ENCODE results near the gene FOXI1.

FOXI1 gene

DNA sequence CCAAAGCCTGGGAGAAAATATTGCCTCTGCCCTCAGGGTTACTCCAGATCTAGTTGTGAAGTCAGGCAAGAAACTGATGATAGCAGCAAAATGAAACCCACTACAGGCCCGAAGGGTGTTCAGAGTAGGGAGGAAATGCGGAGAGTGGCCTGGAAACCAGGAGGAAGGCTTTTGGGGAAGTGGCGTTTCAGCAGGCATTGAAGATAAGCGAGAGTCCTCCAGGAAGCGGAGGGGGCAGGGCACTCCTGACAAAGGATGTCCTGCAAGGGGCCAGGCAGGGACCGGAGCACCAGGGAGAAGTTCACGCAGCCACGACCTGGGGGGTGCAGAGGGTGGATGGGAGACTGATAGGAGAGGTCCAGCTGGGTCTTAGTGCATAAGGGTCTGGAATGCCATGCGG, 7.8 kb upstream of the FOXI1 start:
- Histone ChIP-seq H3K4me3 (ENCODE audit: low read length) (no peak overlapping the region), H3K27me3 (ENCODE audit: insufficient read depth, low read length) (no peaks in the 10 kb centered on the region), H3K4me1 (ENCODE audit: insufficient read depth, low read length) (no peaks in the 10 kb centered on the region), H3K36me3 (ENCODE audit: insufficient read depth, low read depth, low read length) (no peaks in the 10 kb centered on the region), H3K9ac (ENCODE audit: low read depth, low read length) (no peak overlapping the region), H3K27ac (ENCODE audit: low read length) (no peak overlapping the region), H3K9me3 (ENCODE audit: insufficient read depth, low read depth, low read length) (no peaks in the 10 kb centered on the region)

DNA sequence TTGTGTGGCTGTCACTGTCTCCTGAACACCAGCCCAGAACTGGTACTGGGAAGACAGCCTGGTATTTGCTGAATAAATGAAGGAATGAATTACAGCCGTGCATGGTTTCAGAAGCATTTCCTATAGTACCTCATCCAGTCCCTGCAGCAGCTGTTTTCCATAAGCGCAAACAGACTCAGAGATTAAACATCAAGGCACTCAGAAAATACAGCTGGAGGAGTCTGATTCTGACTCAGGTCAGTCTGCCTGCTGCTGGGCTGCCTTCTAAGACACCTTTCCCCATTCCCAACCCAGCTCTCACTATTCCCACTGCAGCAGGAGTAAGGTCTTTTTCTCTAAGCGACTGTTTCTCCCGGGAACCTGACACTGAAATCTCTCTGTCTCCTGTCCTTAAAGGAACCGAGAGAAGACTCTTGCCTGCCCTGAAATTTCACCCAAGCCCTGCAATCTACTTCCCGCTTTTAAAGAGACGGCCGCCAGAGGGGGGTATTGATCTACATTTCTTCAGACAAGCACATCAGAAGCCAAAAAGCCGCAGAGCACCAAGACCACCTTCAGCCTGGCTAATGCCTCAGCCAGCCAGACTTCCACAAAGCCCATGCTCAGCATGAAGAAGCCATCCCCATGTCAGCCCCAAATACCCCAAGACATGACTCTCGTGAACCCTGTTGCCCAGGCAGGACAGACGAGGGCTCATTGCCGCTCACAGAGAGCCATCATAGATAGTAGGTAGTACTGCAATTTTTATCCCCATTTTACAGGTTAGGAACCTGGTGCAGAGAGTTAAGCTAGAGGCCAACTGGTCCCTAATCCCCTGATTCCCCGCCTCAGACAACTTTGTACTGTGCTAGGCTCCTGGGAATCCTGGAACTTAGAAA, 5.4 kb upstream of the FOXI1 start:
- Histone ChIP-seq H3K9ac (ENCODE audit: low read depth, low read length) (no peak overlapping the region), H3K9me3 (ENCODE audit: insufficient read depth, low read depth, low read length) (no peaks in the 10 kb centered on the region), H3K36me3 (ENCODE audit: insufficient read depth, low read depth, low read length) (no peaks in the 10 kb centered on the region), H3K27me3 (ENCODE audit: insufficient read depth, low read length) (no peaks in the 10 kb centered on the region), H3K4me1 (ENCODE audit: insufficient read depth, low read length) (no peaks in the 10 kb centered on the region), H3K4me3 (ENCODE audit: low read length) (no peak overlapping the region), H3K27ac (ENCODE audit: low read length) (no peak overlapping the region)

DNA sequence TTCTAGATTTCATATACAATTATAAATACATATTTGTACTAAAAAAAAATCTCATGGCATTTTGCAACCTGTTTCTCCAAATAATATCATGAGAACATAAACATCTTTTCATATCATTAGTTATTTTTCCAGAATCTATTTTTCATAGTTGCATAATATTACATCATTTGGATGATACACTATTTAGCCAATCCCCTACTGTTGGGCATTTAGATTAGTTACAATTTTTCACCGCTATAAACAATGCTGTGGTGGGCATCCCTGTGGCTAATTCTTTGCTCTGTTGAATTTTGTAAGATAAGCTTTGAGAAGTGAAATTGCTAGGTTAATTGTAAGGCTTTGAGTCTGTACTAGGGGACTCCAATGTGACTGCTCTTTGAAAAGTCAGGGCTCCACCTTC, 2.2 kb upstream of the FOXI1 start:
- Histone ChIP-seq H3K27ac (ENCODE audit: low read length) (no peak overlapping the region), H3K9ac (ENCODE audit: low read depth, low read length) (no peak overlapping the region), H3K36me3 (ENCODE audit: insufficient read depth, low read depth, low read length) (no peaks in the 10 kb centered on the region), H3K4me3 (ENCODE audit: low read length) (no peak overlapping the region), H3K4me1 (ENCODE audit: insufficient read depth, low read length) (no peaks in the 10 kb centered on the region), H3K27me3 (ENCODE audit: insufficient read depth, low read length) (peaks cover 20% of the 10 kb centered on the region), H3K9me3 (ENCODE audit: insufficient read depth, low read depth, low read length) (no peaks in the 10 kb centered on the region)

DNA sequence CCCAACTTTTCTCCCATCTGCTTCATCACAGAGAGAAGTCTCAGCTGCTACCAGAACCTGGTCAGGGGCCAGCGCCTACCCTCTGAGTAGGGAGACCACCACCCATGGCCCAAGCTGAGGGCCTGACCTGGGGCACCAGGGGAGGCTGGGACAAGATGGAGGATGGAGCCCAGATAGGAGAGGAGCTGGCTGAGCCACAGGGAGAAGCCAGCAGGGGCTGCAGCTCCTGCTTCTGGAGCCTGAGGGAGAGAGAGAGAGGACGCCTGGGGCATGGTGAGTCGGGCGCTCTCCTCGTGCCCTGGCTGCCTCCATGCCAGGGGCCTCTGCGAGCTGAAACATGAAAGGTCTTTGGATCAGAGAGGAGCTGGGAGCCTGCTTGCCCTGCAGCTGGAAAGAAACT, 1.4 kb upstream of the FOXI1 start:
- Histone ChIP-seq H3K27me3 (ENCODE audit: insufficient read depth, low read length) (peaks cover 29% of the 10 kb centered on the region), H3K9ac (ENCODE audit: low read depth, low read length) (no peak overlapping the region), H3K27ac (ENCODE audit: low read length) (no peak overlapping the region), H3K4me1 (ENCODE audit: insufficient read depth, low read length) (peaks cover 2% of the 10 kb centered on the region; the same call in 1 of the 2 replicates), H3K36me3 (ENCODE audit: insufficient read depth, low read depth, low read length) (no peaks in the 10 kb centered on the region), H3K4me3 (ENCODE audit: low read length) (no peak overlapping the region), H3K9me3 (ENCODE audit: insufficient read depth, low read depth, low read length) (no peaks in the 10 kb centered on the region)

DNA sequence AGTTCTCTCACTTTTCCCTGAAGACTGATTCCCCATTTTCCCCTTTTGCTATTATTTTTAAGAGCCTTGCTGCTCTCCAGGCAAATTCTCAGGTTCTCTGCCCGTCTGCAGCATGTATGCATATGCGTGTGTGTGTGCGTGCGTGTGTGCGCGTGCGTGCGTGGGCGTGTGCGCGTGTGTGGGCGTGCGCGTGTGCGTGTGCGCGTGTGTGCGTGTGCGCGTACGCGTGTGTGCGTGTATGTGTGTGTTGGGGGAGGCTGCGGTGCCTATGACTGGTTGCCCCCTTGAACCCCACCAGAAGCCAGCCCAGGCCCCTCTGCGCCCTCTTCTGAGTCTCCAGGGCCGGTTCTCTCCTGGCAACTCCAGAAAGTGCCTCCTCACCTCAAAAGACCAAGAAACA, 987 bp upstream of the FOXI1 start:
- no peak overlapping the region for H3K4me3 ChIP-seq (ENCODE audit: low read length)
- no peak overlapping the region for H3K27ac ChIP-seq (ENCODE audit: low read length)
- peaks cover 4% of the 10 kb centered on the region; the same call in 1 of the 2 replicates for H3K4me1 ChIP-seq (ENCODE audit: insufficient read depth, low read length)
- peaks cover 29% of the 10 kb centered on the region for H3K27me3 ChIP-seq (ENCODE audit: insufficient read depth, low read length)
- no peaks in the 10 kb centered on the region for H3K9me3 ChIP-seq (ENCODE audit: insufficient read depth, low read depth, low read length)
- H3K36me3 ChIP-seq (ENCODE audit: insufficient read depth, low read depth, low read length): no peaks in the 10 kb centered on the region
- H3K9ac ChIP-seq (ENCODE audit: low read depth, low read length): no peak overlapping the region

DNA sequence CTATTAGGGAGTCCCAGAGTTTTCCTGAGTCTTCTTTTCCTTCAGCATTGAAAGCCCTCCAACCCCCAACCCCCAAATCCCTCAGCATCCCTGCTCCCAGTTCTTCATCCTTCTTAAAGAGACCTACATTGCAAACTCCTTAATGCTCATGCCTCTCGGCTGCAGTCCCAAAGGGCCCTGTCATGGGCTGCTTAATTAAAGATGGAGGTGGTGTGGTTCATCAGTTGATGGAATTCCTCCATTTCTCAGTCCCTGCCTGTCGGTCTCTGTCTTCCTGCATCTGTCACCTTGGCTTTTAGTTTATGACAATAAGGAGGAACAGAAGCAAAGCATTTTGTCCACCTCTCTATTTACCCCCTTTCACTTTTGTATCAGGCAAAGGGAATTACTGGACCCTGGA, 2.0 kb downstream of the FOXI1 start:
- Histone ChIP-seq H3K36me3 (ENCODE audit: insufficient read depth, low read depth, low read length) (no peaks in the 10 kb centered on the region), H3K9me3 (ENCODE audit: insufficient read depth, low read depth, low read length) (no peaks in the 10 kb centered on the region), H3K27ac (ENCODE audit: low read length) (no peak overlapping the region), H3K4me3 (ENCODE audit: low read length) (no peak overlapping the region), H3K9ac (ENCODE audit: low read depth, low read length) (no peak overlapping the region), H3K4me1 (ENCODE audit: insufficient read depth, low read length) (peaks cover 4% of the 10 kb centered on the region; the same call in 1 of the 2 replicates), H3K27me3 (ENCODE audit: insufficient read depth, low read length) (peaks cover 55% of the 10 kb centered on the region)

DNA sequence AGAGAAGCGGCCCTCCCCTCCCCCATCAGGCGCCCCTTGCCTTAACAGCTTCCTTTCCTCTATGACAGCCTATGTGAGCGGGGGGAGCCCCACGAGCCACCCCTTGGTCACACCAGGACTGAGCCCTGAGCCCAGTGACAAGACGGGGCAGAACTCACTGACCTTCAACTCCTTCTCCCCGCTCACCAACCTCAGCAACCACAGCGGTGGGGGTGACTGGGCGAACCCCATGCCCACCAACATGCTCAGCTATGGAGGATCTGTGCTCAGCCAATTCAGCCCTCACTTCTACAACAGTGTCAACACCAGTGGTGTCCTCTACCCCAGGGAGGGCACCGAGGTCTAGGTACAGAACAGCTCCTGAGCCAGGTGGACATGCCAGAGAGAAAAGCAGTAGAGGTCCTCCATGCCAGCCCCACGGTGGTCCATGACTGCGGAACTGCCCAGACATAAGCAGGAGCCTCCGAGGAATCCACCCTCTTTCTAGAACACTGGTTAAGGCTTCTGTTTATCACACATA, 2.6 kb downstream of the FOXI1 start:
- Histone ChIP-seq H3K27me3 (ENCODE audit: insufficient read depth, low read length) (peaks cover 55% of the 10 kb centered on the region), H3K36me3 (ENCODE audit: insufficient read depth, low read depth, low read length) (no peaks in the 10 kb centered on the region), H3K9ac (ENCODE audit: low read depth, low read length) (no peak overlapping the region)

DNA sequence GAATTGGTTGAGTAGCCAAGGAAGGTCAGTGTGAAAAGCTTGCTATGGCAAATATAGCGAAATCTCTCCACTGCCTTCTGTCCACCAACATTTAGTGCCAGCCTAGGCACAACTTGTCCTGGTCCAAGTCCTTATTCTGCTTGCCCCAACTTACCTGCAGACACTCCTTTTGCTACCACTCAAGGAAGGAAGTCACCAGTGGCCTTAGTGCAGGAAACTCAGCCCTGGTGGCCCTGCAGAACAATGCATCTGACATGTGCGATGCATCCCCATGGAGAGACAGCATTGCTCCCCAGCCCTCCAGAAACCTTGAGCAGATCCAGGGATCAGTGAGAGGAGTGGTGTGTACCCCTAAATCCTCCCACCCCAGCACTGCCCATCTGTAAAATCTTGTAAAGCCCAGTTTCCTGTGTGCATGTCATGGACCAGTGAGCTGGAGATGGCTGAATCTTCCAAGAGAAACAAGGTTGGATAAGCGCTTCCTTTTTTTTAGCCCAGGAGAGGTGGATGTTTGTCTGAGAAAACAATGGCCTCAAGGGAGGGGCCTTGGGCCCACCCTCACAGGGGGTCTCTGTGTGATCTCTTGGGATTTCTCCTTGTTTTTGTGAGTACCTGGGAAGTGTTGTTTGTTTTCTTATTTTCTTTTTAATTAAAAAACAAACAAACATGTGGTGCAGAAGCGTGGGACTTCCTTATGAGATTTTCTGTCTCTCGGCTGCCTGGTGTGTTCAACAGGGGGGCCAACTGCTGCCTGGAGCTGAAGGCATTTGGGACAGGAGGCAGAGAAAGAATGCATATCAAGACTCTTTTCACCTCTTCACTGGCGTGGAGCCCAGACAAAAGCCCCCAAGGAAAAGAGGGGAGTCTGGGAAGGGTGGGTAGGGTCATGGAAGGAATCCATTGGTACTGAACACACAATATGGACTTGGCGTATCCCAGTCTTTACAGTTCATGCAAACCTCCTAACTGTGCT, 3.6 kb downstream of the FOXI1 start:
- Histone ChIP-seq H3K36me3 (ENCODE audit: insufficient read depth, low read depth, low read length) (no peaks in the 10 kb centered on the region), H3K27ac (ENCODE audit: low read length) (no peak overlapping the region), H3K27me3 (ENCODE audit: insufficient read depth, low read length) (peaks cover 55% of the 10 kb centered on the region), H3K4me3 (ENCODE audit: low read length) (no peak overlapping the region), H3K4me1 (ENCODE audit: insufficient read depth, low read length) (peaks cover 9% of the 10 kb centered on the region; the same call in 1 of the 2 replicates), H3K9me3 (ENCODE audit: insufficient read depth, low read depth, low read length) (no peaks in the 10 kb centered on the region), H3K9ac (ENCODE audit: low read depth, low read length) (no peak overlapping the region)

More for the DNA sequence above, 2.6 kb downstream of the FOXI1 start:
- Histone ChIP-seq H3K9me3 (ENCODE audit: insufficient read depth, low read depth, low read length) (no peaks in the 10 kb centered on the region), H3K27ac (ENCODE audit: low read length) (no peak overlapping the region), H3K4me3 (ENCODE audit: low read length) (no peak overlapping the region), H3K4me1 (ENCODE audit: insufficient read depth, low read length) (peaks cover 9% of the 10 kb centered on the region; the same call in 1 of the 2 replicates)

DNA sequence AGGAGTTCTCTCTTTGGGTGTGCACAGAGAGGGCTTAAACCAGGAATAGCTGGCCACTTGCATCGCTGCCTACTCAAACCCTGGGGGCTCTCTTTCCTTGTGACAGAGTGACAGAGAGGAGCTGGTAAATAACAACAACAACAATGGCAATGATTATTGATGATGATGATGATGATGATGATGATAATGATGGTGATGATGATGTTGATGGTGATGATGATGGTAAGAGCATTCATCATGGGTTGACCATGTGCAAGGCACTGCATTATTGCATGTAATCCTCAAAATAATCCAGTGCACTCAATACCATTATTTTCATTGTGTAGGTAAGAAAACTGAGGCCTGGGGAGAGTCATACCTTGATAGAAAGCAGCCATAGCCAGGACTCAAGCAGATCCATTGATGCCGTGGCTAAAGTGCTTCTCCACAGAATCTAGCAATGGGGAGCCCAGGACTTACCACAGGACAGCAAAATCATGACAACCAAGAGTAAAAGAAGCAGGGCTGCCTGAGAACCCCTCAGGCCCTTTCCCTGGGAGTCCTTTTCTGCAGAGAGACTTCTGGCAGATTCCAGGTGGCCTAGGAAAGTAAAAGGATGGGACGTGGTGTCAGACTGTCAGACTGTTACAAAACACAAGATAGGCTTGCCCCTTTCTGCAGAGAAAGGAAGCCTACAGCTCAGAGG, 4.8 kb downstream of the FOXI1 start:
- H3K9me3 ChIP-seq (ENCODE audit: insufficient read depth, low read depth, low read length): 0 out of 2 replicates have a peak, but pooled peaks cover 2% of the 10 kb centered on the region
- H3K27me3 ChIP-seq (ENCODE audit: insufficient read depth, low read length): peaks cover 55% of the 10 kb centered on the region
- no peak overlapping the region for H3K27ac ChIP-seq (ENCODE audit: low read length)
- H3K9ac ChIP-seq (ENCODE audit: low read depth, low read length): no peak overlapping the region
- no peak overlapping the region for H3K4me3 ChIP-seq (ENCODE audit: low read length)
- peaks cover 9% of the 10 kb centered on the region; the same call in 1 of the 2 replicates for H3K4me1 ChIP-seq (ENCODE audit: insufficient read depth, low read length)
- no peaks in the 10 kb centered on the region for H3K36me3 ChIP-seq (ENCODE audit: insufficient read depth, low read depth, low read length)

DNA sequence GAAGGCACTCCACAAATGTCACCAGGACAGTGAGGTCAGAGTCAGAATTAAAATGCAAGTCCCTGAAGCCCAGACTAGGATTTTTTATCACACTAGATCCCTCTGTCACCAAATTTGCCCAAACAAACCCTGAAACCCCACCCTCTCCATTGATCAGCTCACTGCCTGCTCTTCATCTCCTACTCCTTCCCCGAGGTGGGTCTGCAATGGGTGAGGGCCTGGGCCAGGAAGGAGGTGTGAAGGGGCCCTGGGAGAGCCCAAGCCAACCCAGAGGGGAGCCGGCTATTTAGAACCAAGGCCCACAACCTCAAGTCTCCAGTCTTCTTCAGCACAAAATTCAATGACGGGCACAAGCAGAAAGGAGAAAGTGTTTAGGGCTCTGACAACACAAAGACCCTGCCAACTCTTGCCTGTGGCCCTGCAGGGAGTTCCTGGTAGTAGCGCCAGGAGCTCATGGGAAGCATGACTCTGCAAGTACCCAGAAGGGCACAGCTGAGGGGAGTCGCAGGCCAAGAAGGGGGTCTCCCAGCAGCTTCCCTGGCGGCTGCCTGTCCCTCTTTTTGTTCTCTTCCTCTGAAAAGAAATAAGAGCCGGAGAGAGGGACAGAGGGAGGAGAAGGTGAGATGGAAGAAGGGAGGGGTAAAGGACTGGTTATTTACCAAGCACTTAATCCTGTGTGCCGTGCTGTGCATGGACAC, 5.5 kb downstream of the FOXI1 start:
- Histone ChIP-seq H3K9me3 (ENCODE audit: insufficient read depth, low read depth, low read length) (0 out of 2 replicates have a peak, but pooled peaks cover 2% of the 10 kb centered on the region), H3K9ac (ENCODE audit: low read depth, low read length) (no peak overlapping the region), H3K4me3 (ENCODE audit: low read length) (no peak overlapping the region), H3K27ac (ENCODE audit: low read length) (no peak overlapping the region), H3K27me3 (ENCODE audit: insufficient read depth, low read length) (peaks cover 54% of the 10 kb centered on the region), H3K4me1 (ENCODE audit: insufficient read depth, low read length) (peaks cover 9% of the 10 kb centered on the region; the same call in 1 of the 2 replicates), H3K36me3 (ENCODE audit: insufficient read depth, low read depth, low read length) (no peaks in the 10 kb centered on the region)
